Measurements from ENCODE around the gene TYW3. TPM values are rescaled to one million over a fixed set of nuclear protein-coding genes. Genes with fewer than 3 reads are reported as not detected.
"Not testable (repeated sequence)": the region's sequence is repeated elsewhere in the genome, so short reads cannot be mapped to it uniquely, and the experiment has no call there.

TYW3 gene
- total RNA-seq, 2 experiments from 2014 or later = 17.1 to 18.8 TPM

- Mint-ChIP-seq H3K4me3 (no peak overlapping the region), H3K4me1 (no peaks in the 10 kb centered on the region), H3K27ac (no peak overlapping the region), H3K36me3 (peaks cover 2% of the 10 kb centered on the region), H3K27me3 (no peaks in the 10 kb centered on the region), H3K9me3 (no peaks in the 10 kb centered on the region)
- ATAC-seq (ENCODE audit: low read depth) (no peak), DNase-seq (no peak)
- POLR2A ChIA-PET = interaction anchor here (0.8 kb wide), 1 partner anchor 19 kb away, joined by 3 read pairs; no protein-coding TSS in a partner anchor
Observed at GRCh38 chr1:74714429-74715235, 18.3 kb upstream of the TYW3 start.

- POLR2A ChIA-PET = no interaction called here
- H3K4me1 Mint-ChIP-seq = no peaks in the 10 kb centered on the region
Observed at GRCh38 chr1:74715236-74715502, 17.8 kb upstream of the TYW3 start.

GRCh38 chr1:74715806-74716205 is 17.1 kb upstream of the TYW3 start:
- DNase-seq = no peak
- POLR2A ChIA-PET = no interaction called here
- ATAC-seq (ENCODE audit: low read depth) = no peak
- Mint-ChIP-seq H3K27ac (no peak overlapping the region), H3K4me1 (no peaks in the 10 kb centered on the region), H3K27me3 (no peaks in the 10 kb centered on the region), H3K9me3 (no peaks in the 10 kb centered on the region), H3K4me3 (no peak overlapping the region), H3K36me3 (peaks cover 2% of the 10 kb centered on the region)

More at GRCh38 chr1:74715236-74715502, 17.8 kb upstream of the TYW3 start:
- Mint-ChIP-seq H3K27me3 (no peaks in the 10 kb centered on the region), H3K36me3 (peaks cover 2% of the 10 kb centered on the region), H3K27ac (no peak overlapping the region), H3K4me3 (no peak overlapping the region), H3K9me3 (no peaks in the 10 kb centered on the region)
- DNase-seq = no peak
- no peak for ATAC-seq (ENCODE audit: low read depth)

- no peak overlapping the region for H3K27ac Mint-ChIP-seq
- H3K36me3 Mint-ChIP-seq = peaks cover 4% of the 10 kb centered on the region
- H3K27me3 Mint-ChIP-seq = no peaks in the 10 kb centered on the region
- no peak overlapping the region for H3K4me3 Mint-ChIP-seq
- H3K9me3 Mint-ChIP-seq = no peaks in the 10 kb centered on the region
- DNase-seq (no peak), ATAC-seq (ENCODE audit: low read depth) (no peak)
- no peaks in the 10 kb centered on the region for H3K4me1 Mint-ChIP-seq
- POLR2A ChIA-PET = no interaction called here
Observed at GRCh38 chr1:74716822-74717221, 16.1 kb upstream of the TYW3 start.

- Mint-ChIP-seq H3K9me3 (no peaks in the 10 kb centered on the region), H3K4me3 (no peak overlapping the region), H3K36me3 (peaks cover 6% of the 10 kb centered on the region), H3K4me1 (peaks cover 1% of the 10 kb centered on the region), H3K27ac (no peak overlapping the region), H3K27me3 (no peaks in the 10 kb centered on the region)
- POLR2A ChIA-PET = no interaction called here
- ATAC-seq (ENCODE audit: low read depth) (no peak), DNase-seq (no peak)
Observed at GRCh38 chr1:74717626-74718025, 15.3 kb upstream of the TYW3 start.

- H3K27ac Mint-ChIP-seq = no peak overlapping the region
- no peak for DNase-seq
- no peaks in the 10 kb centered on the region for H3K27me3 Mint-ChIP-seq
- POLR2A ChIA-PET = no interaction called here
- H3K4me1 Mint-ChIP-seq = peaks cover 6% of the 10 kb centered on the region
- peaks cover 9% of the 10 kb centered on the region for H3K9me3 Mint-ChIP-seq
- peaks cover 23% of the 10 kb centered on the region for H3K36me3 Mint-ChIP-seq
- ATAC-seq (ENCODE audit: low read depth) = no peak
- no peak overlapping the region for H3K4me3 Mint-ChIP-seq
Observed at GRCh38 chr1:74726063-74726462, 6.9 kb upstream of the TYW3 start.

GRCh38 chr1:74728736-74729135 is 4.2 kb upstream of the TYW3 start:
- Mint-ChIP-seq H3K9me3 (peaks cover 9% of the 10 kb centered on the region), H3K4me1 (peaks cover 15% of the 10 kb centered on the region), H3K27me3 (no peaks in the 10 kb centered on the region), H3K36me3 (peaks cover 19% of the 10 kb centered on the region), H3K4me3 (no peak overlapping the region), H3K27ac (no peak overlapping the region)
- DNase-seq (no peak), ATAC-seq (ENCODE audit: low read depth) (no peak)
- POLR2A ChIA-PET = no interaction called here

- H3K36me3 Mint-ChIP-seq = peaks cover 13% of the 10 kb centered on the region
- ATAC-seq (ENCODE audit: low read depth) = no peak
- no peaks in the 10 kb centered on the region for H3K27me3 Mint-ChIP-seq
- no peak overlapping the region for H3K4me3 Mint-ChIP-seq
- peaks cover 23% of the 10 kb centered on the region for H3K4me1 Mint-ChIP-seq
- H3K9me3 Mint-ChIP-seq = peaks cover 9% of the 10 kb centered on the region
- H3K27ac Mint-ChIP-seq = no peak overlapping the region
- POLR2A ChIA-PET = interaction anchor here (0.7 kb wide), 1 partner anchor 438 kb away, joined by 4 read pairs; no protein-coding TSS in a partner anchor
- no peak for DNase-seq
Observed at GRCh38 chr1:74729741-74730478, 3.0 kb upstream of the TYW3 start.

- no peaks in the 10 kb centered on the region for H3K27me3 Mint-ChIP-seq
- H3K4me1 Mint-ChIP-seq = peaks cover 27% of the 10 kb centered on the region
- H3K4me3 Mint-ChIP-seq = peak overlapping the region; percentile 41
- H3K27ac Mint-ChIP-seq = no peak overlapping the region
- peaks cover 8% of the 10 kb centered on the region for H3K36me3 Mint-ChIP-seq
- H3K9me3 Mint-ChIP-seq = peaks cover 5% of the 10 kb centered on the region
- no peak for ATAC-seq (ENCODE audit: low read depth)
- no peak for DNase-seq
- POLR2A ChIA-PET = no interaction called here
Observed at GRCh38 chr1:74731399-74732052, 1.4 kb upstream of the TYW3 start.

GRCh38 chr1:74732071-74732946 is 643 bp upstream of the TYW3 start:
- not testable (repeated sequence) for H3K36me3 Mint-ChIP-seq, H3K27me3 Mint-ChIP-seq, H3K9me3 Mint-ChIP-seq
- peak overlapping the region; percentile 98 for H3K4me3 Mint-ChIP-seq
- peaks cover 27% of the 10 kb centered on the region for H3K4me1 Mint-ChIP-seq
- DNase-seq = peak; percentile 23
- peak; percentile 6 for ATAC-seq (ENCODE audit: low read depth)
- H3K27ac Mint-ChIP-seq = peak overlapping the region; percentile 99
- POLR2A ChIA-PET = interaction anchor here (0.7 to 1.9 kb wide), 2 partner anchors 15 to 534 kb away, joined by 4 to 7 read pairs; partner anchors contain the start of genes FPGT and LRRIQ3

GRCh38 chr1:74733604-74734484 is 892 bp downstream of the TYW3 start:
- Mint-ChIP-seq H3K4me3 (peak overlapping the region; percentile 98), H3K9me3 (no peaks in the 10 kb centered on the region), H3K27ac (peak overlapping the region; percentile 99), H3K36me3 (peaks cover 12% of the 10 kb centered on the region), H3K4me1 (peaks cover 27% of the 10 kb centered on the region), H3K27me3 (no peaks in the 10 kb centered on the region)
- DNase-seq = no peak
- ATAC-seq (ENCODE audit: low read depth) = peak; percentile 63
- POLR2A ChIA-PET = interaction anchor here (1.2 to 1.9 kb wide), 3 partner anchors 11 to 536 kb away, joined by 3 to 7 read pairs (median 3); partner anchors contain the start of genes FPGT and LRRIQ3

- POLR2A ChIA-PET = no interaction called here
- Mint-ChIP-seq H3K36me3 (peaks cover 40% of the 10 kb centered on the region), H3K27me3 (no peaks in the 10 kb centered on the region), H3K9me3 (peaks cover 3% of the 10 kb centered on the region), H3K27ac (peak overlapping the region; percentile 45), H3K4me1 (peaks cover 15% of the 10 kb centered on the region), H3K4me3 (no peak overlapping the region)
- DNase-seq = no peak
- ATAC-seq (ENCODE audit: low read depth) = no peak
Observed at GRCh38 chr1:74737333-74737732, 4.4 kb downstream of the TYW3 start.

Measured in activated naive CD8-positive, alpha-beta T cell treated with anti-CD3 and anti-CD28 coated beads, Interleukin-2, amount 10 ng/mL, durations not matched to agents 7 days and 5 days (primary cell).